Measurements from ENCODE around the gene AMOTL2. TPM values are rescaled to one million over a fixed set of nuclear protein-coding genes. Genes with fewer than 3 reads are reported as not detected.

The AMOTL2 gene
- total RNA-seq, 1 experiment from 2014 or later, result 146 TPM

DNA sequence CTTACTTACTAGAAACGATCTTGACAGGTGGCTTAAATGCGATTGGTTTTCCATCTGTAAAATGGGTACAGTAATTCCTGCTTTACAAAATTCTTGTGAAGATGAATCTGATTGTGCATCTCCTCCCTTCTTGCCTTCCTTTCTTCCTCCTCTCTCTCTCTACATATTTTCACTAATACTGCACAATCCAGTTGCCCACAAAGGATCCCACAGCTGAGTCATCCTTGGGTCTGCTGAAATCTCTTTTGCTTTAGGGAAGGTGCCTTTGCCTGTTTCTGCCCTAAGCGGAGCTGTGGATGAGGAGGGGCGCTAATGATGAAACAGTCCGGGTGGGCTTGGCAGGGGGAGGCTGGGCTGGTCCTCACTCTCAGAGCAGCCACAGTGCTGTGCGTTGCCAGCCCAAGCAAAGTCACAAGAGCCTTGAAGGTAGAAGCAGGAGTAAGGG is 46.1 kb downstream of the AMOTL2 start:
- Histone ChIP-seq H3K4me1 (ENCODE audit: control insufficient read depth, insufficient read depth, low read length) (peaks cover 76% of the 10 kb centered on the region), H3K27me3 (ENCODE audit: control insufficient read depth, insufficient read depth, low read length) (no peaks in the 10 kb centered on the region), H3K36me3 (ENCODE audit: control insufficient read depth, insufficient read depth, low read length) (no peaks in the 10 kb centered on the region), H3K9me3 (ENCODE audit: control insufficient read depth, insufficient read depth, low read depth, low read length) (no peaks in the 10 kb centered on the region), H3K4me3 (ENCODE audit: low read depth in 2 of 2, low read length in 2 of 2) (no peak overlapping the region), H3K27ac (ENCODE audit: low read length) (peak overlapping the region; percentile 93)
- in situ Hi-C loops (cut with HindIII; ENCODE audit: low pct_unique_long_range_greater_than_20kb, low sequenced_read_pairs) (no loop called here), intact Hi-C loops (cut with micrococcal nuclease; ENCODE audit: unreplicated experiment) (no loop called here)
- BruUV-seq (replicated peaks), result no TSS peak
- TF ChIP-seq, protein P1, sequence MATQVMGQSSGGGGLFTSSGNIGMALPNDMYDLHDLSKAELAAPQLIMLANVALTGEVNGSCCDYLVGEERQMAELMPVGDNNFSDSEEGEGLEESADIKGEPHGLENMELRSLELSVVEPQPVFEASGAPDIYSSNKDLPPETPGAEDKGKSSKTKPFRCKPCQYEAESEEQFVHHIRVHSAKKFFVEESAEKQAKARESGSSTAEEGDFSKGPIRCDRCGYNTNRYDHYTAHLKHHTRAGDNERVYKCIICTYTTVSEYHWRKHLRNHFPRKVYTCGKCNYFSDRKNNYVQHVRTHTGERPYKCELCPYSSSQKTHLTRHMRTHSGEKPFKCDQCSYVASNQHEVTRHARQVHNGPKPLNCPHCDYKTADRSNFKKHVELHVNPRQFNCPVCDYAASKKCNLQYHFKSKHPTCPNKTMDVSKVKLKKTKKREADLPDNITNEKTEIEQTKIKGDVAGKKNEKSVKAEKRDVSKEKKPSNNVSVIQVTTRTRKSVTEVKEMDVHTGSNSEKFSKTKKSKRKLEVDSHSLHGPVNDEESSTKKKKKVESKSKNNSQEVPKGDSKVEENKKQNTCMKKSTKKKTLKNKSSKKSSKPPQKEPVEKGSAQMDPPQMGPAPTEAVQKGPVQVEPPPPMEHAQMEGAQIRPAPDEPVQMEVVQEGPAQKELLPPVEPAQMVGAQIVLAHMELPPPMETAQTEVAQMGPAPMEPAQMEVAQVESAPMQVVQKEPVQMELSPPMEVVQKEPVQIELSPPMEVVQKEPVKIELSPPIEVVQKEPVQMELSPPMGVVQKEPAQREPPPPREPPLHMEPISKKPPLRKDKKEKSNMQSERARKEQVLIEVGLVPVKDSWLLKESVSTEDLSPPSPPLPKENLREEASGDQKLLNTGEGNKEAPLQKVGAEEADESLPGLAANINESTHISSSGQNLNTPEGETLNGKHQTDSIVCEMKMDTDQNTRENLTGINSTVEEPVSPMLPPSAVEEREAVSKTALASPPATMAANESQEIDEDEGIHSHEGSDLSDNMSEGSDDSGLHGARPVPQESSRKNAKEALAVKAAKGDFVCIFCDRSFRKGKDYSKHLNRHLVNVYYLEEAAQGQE (IDR thresholded peaks at IDR 0.05; ENCODE audit: insufficient read depth in 1 of 2, low read depth in 2 of 2, low read length in 1 of 2), result no peak; a peak in 1 of 4 replicates
- TF ChIP-seq, protein P2, sequence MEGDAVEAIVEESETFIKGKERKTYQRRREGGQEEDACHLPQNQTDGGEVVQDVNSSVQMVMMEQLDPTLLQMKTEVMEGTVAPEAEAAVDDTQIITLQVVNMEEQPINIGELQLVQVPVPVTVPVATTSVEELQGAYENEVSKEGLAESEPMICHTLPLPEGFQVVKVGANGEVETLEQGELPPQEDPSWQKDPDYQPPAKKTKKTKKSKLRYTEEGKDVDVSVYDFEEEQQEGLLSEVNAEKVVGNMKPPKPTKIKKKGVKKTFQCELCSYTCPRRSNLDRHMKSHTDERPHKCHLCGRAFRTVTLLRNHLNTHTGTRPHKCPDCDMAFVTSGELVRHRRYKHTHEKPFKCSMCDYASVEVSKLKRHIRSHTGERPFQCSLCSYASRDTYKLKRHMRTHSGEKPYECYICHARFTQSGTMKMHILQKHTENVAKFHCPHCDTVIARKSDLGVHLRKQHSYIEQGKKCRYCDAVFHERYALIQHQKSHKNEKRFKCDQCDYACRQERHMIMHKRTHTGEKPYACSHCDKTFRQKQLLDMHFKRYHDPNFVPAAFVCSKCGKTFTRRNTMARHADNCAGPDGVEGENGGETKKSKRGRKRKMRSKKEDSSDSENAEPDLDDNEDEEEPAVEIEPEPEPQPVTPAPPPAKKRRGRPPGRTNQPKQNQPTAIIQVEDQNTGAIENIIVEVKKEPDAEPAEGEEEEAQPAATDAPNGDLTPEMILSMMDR (IDR thresholded peaks at IDR 0.05), result no peak
- no peak for TF ChIP-seq SIN3A (IDR thresholded peaks at IDR 0.05; ENCODE audit: borderline replicate concordance, insufficient read depth, low read depth, low read length)
- POLR2A ChIA-PET, result no interaction called here
- CTCF ChIA-PET, result interaction anchor here (0.7 kb wide), 1 partner anchor 23 kb away, joined by 3 read pairs; no protein-coding TSS in a partner anchor
- no peak for DNase-seq (ENCODE audit: low read depth, low spot score)
- ATAC-seq, result peak; percentile 35; the same call in 1 of the 2 replicates

DNA sequence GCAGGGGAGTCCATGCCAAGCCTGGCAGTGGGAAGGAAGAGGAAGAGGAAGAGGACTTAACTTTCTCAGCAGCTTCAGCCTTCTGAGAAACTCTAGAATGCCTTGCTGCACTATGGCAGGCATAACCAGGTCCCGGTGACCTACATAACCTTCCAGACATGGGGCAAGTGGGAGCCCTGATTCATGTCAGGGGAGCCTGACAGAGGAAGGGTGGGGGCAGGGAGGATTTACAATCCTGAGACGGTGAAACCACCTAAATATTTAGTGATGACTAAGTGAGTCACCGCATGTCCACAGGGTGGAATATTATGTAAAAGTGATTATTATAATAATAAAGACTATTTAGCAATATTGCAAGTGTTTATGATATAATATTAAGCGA is 46.7 kb downstream of the AMOTL2 start:
- in situ Hi-C loops (cut with HindIII; ENCODE audit: low pct_unique_long_range_greater_than_20kb, low sequenced_read_pairs), result no loop called here
- Histone ChIP-seq H3K27me3 (ENCODE audit: control insufficient read depth, insufficient read depth, low read length) (no peaks in the 10 kb centered on the region), H3K4me3 (ENCODE audit: low read depth in 2 of 2, low read length in 2 of 2) (no peak overlapping the region), H3K27ac (ENCODE audit: low read length) (peak overlapping the region; percentile 93), H3K36me3 (ENCODE audit: control insufficient read depth, insufficient read depth, low read length) (no peaks in the 10 kb centered on the region), H3K9me3 (ENCODE audit: control insufficient read depth, insufficient read depth, low read depth, low read length) (no peaks in the 10 kb centered on the region), H3K4me1 (ENCODE audit: control insufficient read depth, insufficient read depth, low read length) (peaks cover 76% of the 10 kb centered on the region)
- TF ChIP-seq TCF7L2 (IDR thresholded peaks at IDR 0.05; ENCODE audit: low read depth, low read length), result no peak
- TF ChIP-seq, protein P2 (IDR thresholded peaks at IDR 0.05), result no peak
- TF ChIP-seq POLR2AphosphoS5 (IDR thresholded peaks at IDR 0.05; ENCODE audit: low read depth, low read length), result no peak
- TF ChIP-seq, protein P1 (IDR thresholded peaks at IDR 0.05; ENCODE audit: insufficient read depth in 1 of 2, low read depth in 2 of 2, low read length in 1 of 2), result no peak; a peak in 1 of 4 replicates
- no peak for TF ChIP-seq SIN3A (IDR thresholded peaks at IDR 0.05; ENCODE audit: borderline replicate concordance, insufficient read depth, low read depth, low read length)
- ATAC-seq, result peak; percentile 39
- DNase-seq (ENCODE audit: low read depth, low spot score), result no peak
- POLR2A ChIA-PET, result no interaction called here
- intact Hi-C loops (cut with micrococcal nuclease; ENCODE audit: unreplicated experiment), result no loop called here
- CTCF ChIA-PET, result interaction anchor here (0.7 kb wide), 1 partner anchor 24 kb away, joined by 3 read pairs; no protein-coding TSS in a partner anchor
- no TSS peak for BruUV-seq (replicated peaks)

Measured in Panc1 (cell line).